AG08396 (cell line): ENCODE data around the gene DLGAP1.
"Not testable (repeated sequence)": the region's sequence is repeated elsewhere in the genome, so short reads cannot be mapped to it uniquely, and the experiment has no call there.

Experiments
- DNase-seq: peaks from one replicate; pipeline ENCODE4 v3.0.0; 2012; ENCODE audit warnings: low spot score, mixed read lengths

Gene DLGAP1

DNA sequence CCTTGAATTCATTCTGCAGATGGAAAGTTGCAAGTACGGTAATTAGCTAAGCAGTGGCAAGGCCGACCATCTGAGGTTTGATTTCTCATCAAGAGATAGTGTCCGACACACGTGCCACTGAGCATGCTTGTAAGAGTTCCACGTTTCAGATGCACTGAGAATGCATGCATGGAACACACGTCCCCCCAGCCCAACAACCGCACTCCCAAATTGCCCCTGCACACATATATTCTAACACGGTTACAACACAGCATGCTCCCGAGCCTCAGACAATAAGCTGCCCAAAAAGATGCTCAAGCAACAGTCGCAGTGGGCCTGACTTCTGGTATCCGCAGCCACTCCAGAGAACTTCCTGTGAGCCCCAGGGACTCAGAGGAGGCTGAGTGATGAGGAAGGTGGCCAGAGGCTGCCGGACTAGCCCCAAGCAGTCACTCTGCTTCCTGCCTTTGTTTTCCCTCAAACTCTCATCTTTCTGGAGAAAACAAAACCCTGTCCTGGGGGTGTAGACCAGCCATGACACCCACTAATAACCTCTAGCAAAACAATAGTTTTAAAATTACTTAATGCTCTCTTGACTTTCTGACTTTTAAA lies 801.2 kb downstream of the DLGAP1 start:
- no peak for DNase-seq

GRCh38 chr18:3653263-3653850 lies 801.8 kb downstream of the DLGAP1 start:
- DNase-seq = no peak

DNA sequence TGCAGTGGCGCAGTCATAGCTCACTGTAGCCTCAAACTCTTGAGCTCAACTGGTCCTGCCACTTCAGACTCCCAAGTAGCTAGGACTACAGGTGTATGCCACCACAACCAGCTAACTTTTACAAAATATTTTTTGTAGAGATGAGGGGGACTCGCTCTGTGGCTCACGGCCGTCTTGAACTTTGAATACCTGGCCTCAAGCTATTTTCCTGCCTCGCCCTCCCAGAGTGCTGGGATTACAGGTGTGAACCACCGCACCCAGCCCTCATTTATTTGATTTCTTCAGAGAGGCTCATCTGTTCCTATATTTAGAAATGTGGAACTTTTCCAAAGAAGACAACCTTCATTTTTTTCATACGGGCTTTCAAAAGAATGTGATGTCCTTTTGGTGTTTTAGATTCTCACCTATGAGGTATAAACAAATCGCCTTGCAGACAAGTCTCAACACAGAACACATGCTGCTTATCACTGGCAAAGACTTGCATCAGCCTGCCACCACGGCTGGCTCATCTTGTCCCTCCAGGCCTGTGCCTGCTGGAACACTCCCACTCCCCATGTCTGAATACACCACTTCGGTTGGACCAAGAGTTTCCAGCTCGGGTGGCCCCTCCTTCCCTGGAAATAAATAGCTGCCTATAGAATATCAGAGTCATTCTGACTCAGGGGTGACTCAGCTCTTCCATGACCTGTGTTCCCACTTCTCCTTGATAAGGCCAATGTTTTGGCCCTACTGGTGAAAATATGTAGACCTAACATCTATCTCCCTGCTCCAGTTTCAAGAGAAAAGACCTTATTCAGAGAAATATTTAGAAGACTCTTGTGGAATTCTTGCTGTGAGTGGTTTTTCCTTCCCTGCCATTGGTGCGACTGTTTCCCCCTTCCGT lies 802.5 kb downstream of the DLGAP1 start:
- DNase-seq = peak; percentile 80

- DNase-seq = no peak
Measured at GRCh38 chr18:3651266-3651665, 803.8 kb downstream of the DLGAP1 start.

DNA sequence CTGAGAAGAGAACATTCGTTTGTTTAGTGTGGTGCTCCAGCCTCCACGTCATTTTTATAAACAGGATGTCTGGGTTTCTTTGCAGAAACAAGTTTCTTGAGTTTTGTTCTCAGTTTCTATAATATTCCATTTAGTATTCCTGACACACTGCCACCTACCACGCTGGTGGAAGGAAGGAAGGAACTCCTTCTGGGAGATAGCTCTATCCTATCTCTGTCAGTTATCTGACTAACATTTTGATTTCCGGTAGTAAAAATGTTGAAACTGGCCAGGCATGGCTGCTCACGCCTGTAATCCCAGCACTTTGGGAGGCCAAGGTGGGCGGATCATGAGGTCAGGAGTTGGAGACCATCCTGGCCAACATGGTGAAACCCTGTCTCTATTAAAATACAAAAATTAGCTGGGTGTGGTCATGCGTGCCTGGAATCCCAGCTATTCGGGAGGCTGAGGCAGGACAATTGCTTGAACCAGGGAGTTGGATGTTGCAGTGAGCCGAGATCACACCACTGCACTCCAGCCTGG lies 804.5 kb downstream of the DLGAP1 start:
- DNase-seq = not testable (repeated sequence)

DNA sequence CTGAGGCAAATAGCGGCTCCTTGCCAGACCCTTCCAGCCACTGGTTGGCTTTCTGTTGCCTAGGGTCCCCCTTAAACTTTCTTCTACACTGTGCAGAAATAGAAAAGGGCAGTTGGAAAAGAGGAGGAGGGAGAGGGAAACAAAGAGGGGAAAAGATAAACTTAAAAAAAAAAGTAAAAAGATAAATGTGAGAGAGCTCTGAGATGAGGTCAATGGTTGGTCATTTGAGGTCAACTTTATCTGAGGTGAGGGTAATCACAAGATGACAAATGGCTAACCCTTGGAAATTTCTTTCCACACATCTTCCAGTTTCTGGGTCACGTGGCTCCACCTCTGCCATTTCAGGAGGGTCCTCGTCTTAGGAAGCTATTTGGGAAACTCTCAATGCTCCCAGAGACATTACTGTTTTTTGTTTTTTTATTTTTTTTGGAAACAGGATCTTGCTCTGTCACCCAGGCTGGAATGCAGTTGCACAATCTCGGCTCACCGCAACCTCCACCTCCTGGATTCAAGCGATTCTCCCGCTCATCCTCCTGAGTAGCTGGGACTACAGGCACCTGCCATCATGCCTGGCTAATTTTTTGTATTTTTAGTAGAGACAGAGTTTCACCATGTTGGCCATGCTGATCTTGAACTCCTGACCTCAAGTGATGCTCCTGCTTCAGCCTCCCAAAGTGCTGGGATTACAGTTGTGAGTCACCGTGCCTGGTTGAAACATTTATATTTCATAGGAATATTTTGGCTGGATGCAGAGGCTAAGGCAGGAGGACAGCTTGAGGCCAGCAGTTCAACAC lies 805.3 kb downstream of the DLGAP1 start:
- DNase-seq = no peak

- DNase-seq = no peak
Measured at GRCh38 chr18:3649135-3649632, 805.9 kb downstream of the DLGAP1 start.

GRCh38 chr18:3648641-3649040 lies 806.5 kb downstream of the DLGAP1 start:
- no peak for DNase-seq

- DNase-seq = no peak
Measured at GRCh38 chr18:3648200-3648599, 806.9 kb downstream of the DLGAP1 start.

- no peak for DNase-seq
Measured at GRCh38 chr18:3647636-3648035, 807.5 kb downstream of the DLGAP1 start.

GRCh38 chr18:3645384-3646156 lies 809.5 kb downstream of the DLGAP1 start:
- no peak for DNase-seq

- no peak for DNase-seq
Measured at GRCh38 chr18:3634250-3634939, 820.7 kb downstream of the DLGAP1 start.

DNA sequence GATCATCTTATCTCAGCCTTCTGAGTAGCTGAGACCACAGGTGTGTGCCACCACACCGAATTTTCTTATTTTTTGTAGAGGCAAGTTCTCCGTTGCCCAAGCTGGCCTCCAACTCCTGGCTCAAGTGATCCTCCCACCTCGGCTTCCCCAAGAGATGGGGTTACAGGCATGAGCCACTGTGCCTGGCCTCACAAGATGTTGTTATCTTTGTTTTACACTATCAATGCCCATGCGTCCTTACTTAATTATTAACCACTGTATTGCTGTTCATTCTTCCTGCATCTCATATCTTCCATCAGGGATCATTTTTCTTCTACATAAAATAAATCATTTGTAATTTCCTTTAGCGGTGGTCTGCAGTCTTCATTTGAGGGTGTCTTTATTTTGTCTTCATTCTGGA lies 823.2 kb downstream of the DLGAP1 start:
- DNase-seq = no peak

- DNase-seq = no peak
Measured at GRCh38 chr18:3626929-3627458, 828.1 kb downstream of the DLGAP1 start.

DNA sequence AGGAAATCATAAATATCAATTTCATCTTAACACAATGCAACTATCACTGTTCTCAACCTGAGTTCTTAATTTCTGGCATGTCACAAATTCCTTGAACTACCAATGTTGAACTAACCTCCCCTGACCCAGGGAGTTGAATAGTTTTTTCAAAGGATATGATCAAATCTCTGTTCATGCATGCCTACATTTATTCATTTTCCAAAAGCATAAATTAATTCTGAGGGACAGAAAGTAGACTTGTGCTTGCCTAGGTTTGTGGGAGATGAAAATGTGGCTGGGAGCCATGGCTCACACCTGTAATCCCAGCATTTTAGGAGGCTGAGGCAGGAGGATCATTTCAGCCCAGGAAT lies 829.4 kb downstream of the DLGAP1 start:
- no peak for DNase-seq

- DNase-seq = peak; percentile 76
Measured at GRCh38 chr18:3624935-3625741, 830.0 kb downstream of the DLGAP1 start.

DNA sequence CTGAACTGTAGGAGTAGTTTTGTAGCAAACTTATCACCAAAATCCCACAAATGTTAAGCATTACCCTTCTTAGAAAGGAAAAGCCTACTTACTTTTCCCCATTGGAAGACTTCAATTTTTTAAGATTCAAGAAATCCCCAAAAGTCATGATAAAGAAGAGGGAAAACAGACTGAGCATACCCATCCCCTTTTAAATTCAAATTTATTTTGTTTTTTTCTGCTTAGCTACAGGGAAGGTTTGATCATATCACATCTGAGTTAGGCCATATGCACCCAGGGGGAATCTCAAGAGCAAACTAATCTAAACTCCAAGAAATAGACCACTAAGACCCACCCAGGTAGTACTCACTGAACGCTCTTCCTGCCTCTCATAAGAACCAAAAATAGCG lies 830.6 kb downstream of the DLGAP1 start:
- DNase-seq = no peak

DNA sequence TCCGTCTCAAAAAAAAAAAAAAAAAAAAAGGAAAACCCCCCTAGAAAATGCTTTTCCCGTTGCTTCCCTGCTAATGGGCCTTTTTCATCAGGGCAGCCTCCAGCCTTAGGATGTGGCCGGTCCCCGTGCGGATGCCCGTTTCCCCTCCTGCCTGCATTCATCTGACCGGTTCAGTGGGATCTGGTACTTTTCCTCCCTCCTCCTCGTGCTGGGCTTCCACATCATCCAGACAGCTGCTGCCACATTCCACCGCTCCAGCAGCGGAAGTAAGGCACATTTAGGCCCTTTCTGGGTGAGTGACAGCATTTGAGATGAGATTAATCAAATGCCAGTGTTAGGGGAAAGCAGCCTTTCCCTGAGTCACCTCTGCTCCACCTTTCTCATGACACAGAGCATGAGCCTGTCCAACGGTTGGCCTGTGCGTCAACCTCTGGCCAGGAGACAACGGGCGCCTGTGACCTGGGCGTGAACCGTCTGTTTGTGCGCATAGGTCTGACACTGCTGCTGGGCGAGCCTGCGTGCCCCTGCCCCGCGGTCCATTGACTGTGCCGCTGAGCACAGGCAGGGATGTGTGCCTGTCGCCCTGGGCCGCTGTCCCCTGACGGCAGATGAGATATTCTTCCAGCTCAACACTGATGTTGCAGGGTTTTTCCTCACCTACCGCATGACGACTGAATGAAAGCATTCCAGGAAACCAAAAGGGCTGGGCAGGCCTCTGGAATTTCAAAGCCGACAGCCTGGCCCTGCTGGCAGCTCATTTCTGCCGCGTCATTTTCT lies 831.1 kb downstream of the DLGAP1 start:
- peak; percentile 78 for DNase-seq
